HepG2 (cell line): ENCODE measurements around the gene SMOC1. TPM values are rescaled to one million over a fixed set of nuclear protein-coding genes. Genes with fewer than 3 reads are reported as not detected.

Experiments
- EP300 ChIP-seq, 3 experiments: sonication (generic) in 1 of 3; formaldehyde crosslinking in 1 of 3; IDR thresholded peaks; 2 replicates each; pipeline versions ENCODE4 v1.5.1 to v1.6.1; 2011 to 2020; ENCODE audit warnings: low read depth in 2 of 3, low read length in 2 of 3, borderline replicate concordance in 1 of 3, improper control_type of control experiment in 1 of 3, mild to moderate bottlenecking in 1 of 3, missing genetic modification reagents in 1 of 3, moderate library complexity in 1 of 3
- FLYWCH1 ChIP-seq: sonication (generic); formaldehyde crosslinking; IDR thresholded peaks from 2 replicates; pipeline ENCODE4 v1.8.1; 2023; ENCODE audit warnings: mild to moderate bottlenecking, missing genetic modification reagents
- FOSL1 ChIP-seq: sonication (generic); formaldehyde crosslinking; IDR thresholded peaks from 2 replicates; pipeline ENCODE4 v1.9.0; 2021; ENCODE audit warnings: missing genetic modification reagents, borderline replicate concordance
- GATAD2A ChIP-seq: IDR thresholded peaks from 2 replicates; pipeline ENCODE4 v1.6.1; 2016
- NFKB2 ChIP-seq: sonication (generic); formaldehyde crosslinking; IDR thresholded peaks from 2 replicates; pipeline ENCODE4 v1.4.0; 2020; ENCODE audit warnings: missing genetic modification reagents, borderline replicate concordance
- SIX4 ChIP-seq: sonication (generic); formaldehyde crosslinking; IDR thresholded peaks from 2 replicates; pipeline ENCODE4 v1.4.0; 2020; ENCODE audit warnings: missing genetic modification reagents
- ZHX2 ChIP-seq, 2 experiments: sonication (generic) in 1 of 2; formaldehyde crosslinking in 1 of 2; IDR thresholded peaks; 2 replicates each; pipeline versions ENCODE4 v1.6.1 to v1.9.0; 2014 to 2022; ENCODE audit warnings: antibody characterized with exemption in 1 of 2, borderline replicate concordance in 1 of 2, inconsistent platforms in 1 of 2, low read depth in 1 of 2, missing genetic modification reagents in 1 of 2
- ZNF136 ChIP-seq: sonication (generic); formaldehyde crosslinking; IDR thresholded peaks from 2 replicates; pipeline ENCODE4 v1.8.1; 2022; ENCODE audit warnings: low read depth, mild to moderate bottlenecking, moderate library complexity, missing genetic modification reagents
- ZNF30 ChIP-seq: sonication (generic); formaldehyde crosslinking; IDR thresholded peaks from 2 replicates; pipeline ENCODE4 v1.5.0; 2020; ENCODE audit warnings: mild to moderate bottlenecking, missing genetic modification reagents
- ZNF484 ChIP-seq: sonication (generic); formaldehyde crosslinking; IDR thresholded peaks from 2 replicates; pipeline ENCODE4 v1.5.1; 2020; ENCODE audit warnings: mild to moderate bottlenecking, low read depth, missing genetic modification reagents, borderline replicate concordance
- ZNF713 ChIP-seq: sonication (generic); formaldehyde crosslinking; IDR thresholded peaks from 2 replicates; pipeline ENCODE4 v1.4.0; 2020; ENCODE audit warnings: mild to moderate bottlenecking, missing genetic modification reagents
- ZNF746 ChIP-seq: sonication (generic); formaldehyde crosslinking; IDR thresholded peaks from 2 replicates; pipeline ENCODE4 v1.8.0; 2022; ENCODE audit warnings: mild to moderate bottlenecking, missing genetic modification reagents
- polyA plus RNA-seq, 8 experiments: library from polyadenylated mRNA; depleted of rRNA in 3 of 8; stranded (reverse) in 7 of 8; unstranded in 1 of 8; fragments of >200 nt; fragmentation: Illumina TruSeq in 4 of 8; extraction: Trizol in 4 of 8; gene quantifications; 2 replicates each; pipeline versions ENCODE4 v1.2.1 to v1.2.3, GENCODE V29; 2011 to 2016; ENCODE audit warnings: low read depth in 4 of 8, missing spikeins in 1 of 8, mixed read lengths in 1 of 8; ENCODE audit not compliant: insufficient read depth in 1 of 8
- total RNA-seq, 5 experiments: library from RNA; depleted of rRNA; stranded (reverse); fragments of >200 nt; fragmentation: Illumina TruSeq; extraction: Trizol; gene quantifications; 2 replicates each; pipeline ENCODE4 v1.2.3, GENCODE V29; 2016; ENCODE audit warnings: low read depth in 1 of 5
- TF ChIP-seq, protein P1 (sequence below): sonication (generic); formaldehyde crosslinking; IDR thresholded peaks from 2 replicates; pipeline ENCODE4 v1.8.1; 2023; ENCODE audit warnings: mild to moderate bottlenecking, missing genetic modification reagents
- TF ChIP-seq, protein P2 (sequence below): sonication (generic); formaldehyde crosslinking; IDR thresholded peaks from 2 replicates; pipeline ENCODE4 v1.4.0; 2020; ENCODE audit warnings: missing genetic modification reagents, mild to moderate bottlenecking, borderline replicate concordance
- TF ChIP-seq, protein P3 (sequence below): sonication (generic); formaldehyde crosslinking; IDR thresholded peaks from 2 replicates; pipeline ENCODE4 v1.8.1; 2023; ENCODE audit warnings: mild to moderate bottlenecking, inconsistent platforms, moderate library complexity, missing genetic modification reagents, borderline replicate concordance

SMOC1 gene
- total and polyA plus RNA-seq, 2 of the 13 experiments (the other 11 are each of a cell fraction or from before 2014, with no cell fraction given) = 17.8 to 35.6 TPM

- TF ChIP-seq ZNF484 (CRISPR knock-in tag) = no peak
- peak; percentile 76; the same call in 1 of the 2 replicates for TF ChIP-seq NFKB2
- TF ChIP-seq, protein P1, sequence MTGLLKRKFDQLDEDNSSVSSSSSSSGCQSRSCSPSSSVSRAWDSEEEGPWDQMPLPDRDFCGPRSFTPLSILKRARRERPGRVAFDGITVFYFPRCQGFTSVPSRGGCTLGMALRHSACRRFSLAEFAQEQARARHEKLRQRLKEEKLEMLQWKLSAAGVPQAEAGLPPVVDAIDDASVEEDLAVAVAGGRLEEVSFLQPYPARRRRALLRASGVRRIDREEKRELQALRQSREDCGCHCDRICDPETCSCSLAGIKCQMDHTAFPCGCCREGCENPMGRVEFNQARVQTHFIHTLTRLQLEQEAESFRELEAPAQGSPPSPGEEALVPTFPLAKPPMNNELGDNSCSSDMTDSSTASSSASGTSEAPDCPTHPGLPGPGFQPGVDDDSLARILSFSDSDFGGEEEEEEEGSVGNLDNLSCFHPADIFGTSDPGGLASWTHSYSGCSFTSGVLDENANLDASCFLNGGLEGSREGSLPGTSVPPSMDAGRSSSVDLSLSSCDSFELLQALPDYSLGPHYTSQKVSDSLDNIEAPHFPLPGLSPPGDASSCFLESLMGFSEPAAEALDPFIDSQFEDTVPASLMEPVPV (CRISPR knock-in tag) = peak; percentile 16; the same call in 1 of the 2 replicates
- TF ChIP-seq, protein P2, sequence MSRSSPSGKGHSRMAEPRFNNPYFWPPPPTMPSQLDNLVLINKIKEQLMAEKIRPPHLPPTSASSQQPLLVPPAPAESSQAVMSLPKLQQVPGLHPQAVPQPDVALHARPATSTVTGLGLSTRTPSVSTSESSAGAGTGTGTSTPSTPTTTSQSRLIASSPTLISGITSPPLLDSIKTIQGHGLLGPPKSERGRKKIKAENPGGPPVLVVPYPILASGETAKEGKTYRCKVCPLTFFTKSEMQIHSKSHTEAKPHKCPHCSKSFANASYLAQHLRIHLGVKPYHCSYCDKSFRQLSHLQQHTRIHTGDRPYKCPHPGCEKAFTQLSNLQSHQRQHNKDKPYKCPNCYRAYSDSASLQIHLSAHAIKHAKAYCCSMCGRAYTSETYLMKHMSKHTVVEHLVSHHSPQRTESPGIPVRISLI (CRISPR knock-in tag) = no peak; the same call in 1 of the 2 replicates
- TF ChIP-seq, protein P3, sequence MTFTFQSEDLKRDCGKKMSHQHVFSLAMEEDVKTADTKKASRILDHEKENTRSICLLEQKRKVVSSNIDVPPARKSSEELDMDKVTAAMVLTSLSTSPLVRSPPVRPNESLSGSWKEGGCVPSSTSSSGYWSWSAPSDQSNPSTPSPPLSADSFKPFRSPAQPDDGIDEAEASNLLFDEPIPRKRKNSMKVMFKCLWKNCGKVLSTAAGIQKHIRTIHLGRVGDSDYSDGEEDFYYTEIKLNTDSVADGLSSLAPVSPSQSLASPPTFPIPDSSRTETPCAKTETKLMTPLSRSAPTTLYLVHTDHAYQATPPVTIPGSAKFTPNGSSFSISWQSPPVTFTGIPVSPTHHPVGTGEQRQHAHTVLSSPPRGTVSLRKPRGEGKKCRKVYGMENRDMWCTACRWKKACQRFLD (CRISPR knock-in tag) = no peak
- TF ChIP-seq GATAD2A = peak; percentile 86
- peak; percentile 78 for TF ChIP-seq ZHX2 (IDR thresholded peaks at IDR 0.05; ENCODE audit: low read depth)
- TF ChIP-seq ZHX2 (CRISPR knock-in tag; IDR thresholded peaks at IDR 0.05; ENCODE audit: borderline replicate concordance) = no peak
- no peak for TF ChIP-seq ZNF30 (CRISPR knock-in tag)
- peak; percentile 67; the same call in 1 of the 2 replicates for TF ChIP-seq ZNF746
- peak in 1 of 2 experiments; percentile 73; a peak in 2 of 4 replicates for TF ChIP-seq EP300 (IDR thresholded peaks at IDR 0.05; ENCODE audit: low read depth in 2 of 2, low read length in 2 of 2)
- TF ChIP-seq EP300 (CRISPR knock-in tag; IDR thresholded peaks at IDR 0.05; ENCODE audit: borderline replicate concordance) = peak; percentile 60; the same call in 1 of the 2 replicates
- no peak for TF ChIP-seq SIX4 (CRISPR knock-in tag)
- peak; percentile 81; the same call in 1 of the 2 replicates for TF ChIP-seq ZNF136 (CRISPR knock-in tag)
- TF ChIP-seq ZNF713 (CRISPR knock-in tag) = no peak
- no peak for TF ChIP-seq FOSL1 (CRISPR knock-in tag)
- 0 out of 2 replicates have a peak, but pooled peaks have one; percentile 13 for TF ChIP-seq FLYWCH1 (CRISPR knock-in tag)
These were observed 29.0 kb upstream of the SMOC1 start (continued) for GRCh38 chr14:69850086-69850735.
